Stomach (tissue), 19 donors: ENCODE measurements around the gene POU3F2. TPM values are rescaled to one million over a fixed set of nuclear protein-coding genes. Genes with fewer than 3 reads are reported as not detected.
A peak's percentile ranks its signal among the peaks of the same experiment; 100 is the strongest.

Source experiments
- DNase-seq, 2 donors: peaks; one replicate each; pipeline versions ENCODE4 v3.0.0 to v3.0.0-alpha.2; 2013 to 2019
- H3K27ac ChIP-seq, 5 donors: fragments of 200-600 bp in 4 of 5; sonication (generic) in 4 of 5; one replicate each; pipeline ENCODE4 v1.5.1; 2013 to 2019; ENCODE audit warnings: mild to moderate bottlenecking in 1 of 5, moderate library complexity in 1 of 5
- H3K27me3 ChIP-seq, 3 donors: fragments of 200-600 bp; sonication (generic); one replicate each; pipeline ENCODE4 v1.5.1; 2017 to 2019; ENCODE audit warnings: mixed run types in 1 of 3
- H3K36me3 ChIP-seq, 4 donors: fragments of 200-600 bp; sonication (generic); 1 replicate in 3 of 4; 2 replicates in 1 of 4; pipeline ENCODE4 v1.5.1; 2016 to 2019
- H3K4me1 ChIP-seq, 4 donors: fragments of 200-600 bp; sonication (generic); one replicate each; pipeline ENCODE4 v1.5.1; 2016 to 2019
- H3K4me3 ChIP-seq, 4 donors: fragments of 200-600 bp; sonication (generic) in 3 of 4; one replicate each; pipeline ENCODE4 v1.5.1; 2016 to 2019; ENCODE audit warnings: mild to moderate bottlenecking in 1 of 4
- H3K9me3 ChIP-seq, 4 donors: fragments of 200-600 bp; sonication (generic); one replicate each; pipeline ENCODE4 v1.5.1; 2016 to 2019
- CTCF ChIP-seq, 7 experiments: fragments of 450-650 bp in 4 of 7; fragments of 200-600 bp in 3 of 7; sonication (generic) in 3 of 7; IDR thresholded peaks; one replicate each; pipeline ENCODE4 v1.5.1; 2016 to 2019; ENCODE audit warnings: antibody characterized with exemption in 7 of 7, control low read depth in 2 of 7, mild to moderate bottlenecking in 1 of 7
- EP300 ChIP-seq: sonication (generic); formaldehyde crosslinking; IDR thresholded peaks from one replicate; pipeline ENCODE4 v1.6.1; 2017; ENCODE audit warnings: antibody characterized with exemption
- POLR2A ChIP-seq, 4 donors: fragments of 450-650 bp; IDR thresholded peaks; one replicate each; pipeline ENCODE4 v1.6.1; 2016; ENCODE audit warnings: antibody characterized with exemption in 4 of 4, control low read depth in 2 of 4, mild to moderate bottlenecking in 1 of 4, moderate library complexity in 1 of 4
- POLR2AphosphoS5 ChIP-seq, 3 donors: sonication (generic); formaldehyde crosslinking; IDR thresholded peaks; one replicate each; pipeline ENCODE4 v1.6.1; 2016; ENCODE audit warnings: antibody characterized with exemption in 3 of 3
- WGBS, 5 donors: extraction: QIAGEN DNeasy Blood & Tissue Kit in 3 of 5; methylation state at CpG; one replicate each; pipeline versions ENCODE4 v1.1.5 to v1.1.7; 2013 to 2018; 5-methylcytosine and 5-hydroxymethylcytosine counted together
- intact Hi-C: fragments of 100-400 bp; cut with DNase I; formaldehyde crosslinking; loops from one replicate; pipeline ENCODE4 v1.15.1; 2023; ENCODE audit warnings: low total_unique reads
- long read RNA-seq, 10 donors: transcript quantifications; one replicate each; lab custom pipeline, GENCODE V29; 2026
- polyA plus RNA-seq, 3 donors: library from polyadenylated mRNA; stranded (reverse); fragments of 200-250 nt; gene quantifications; one replicate each; pipeline ENCODE4 v1.2.3, GENCODE V29; 2013
- total RNA-seq, 5 donors: library from RNA; depleted of rRNA; stranded (reverse); fragments of >200 nt; gene quantifications; one replicate each; pipeline versions ENCODE4 v1.1.0 to v1.2.3, GENCODE V29; 2014 to 2016
- donor health status: healthy with polysubstance abuse.
- donor health status: Bipolar disorder and iron deficiency.
- donor health status: healthy.

The POU3F2 gene
- total RNA-seq (under 1 TPM in 1 of 5 donors, not detected in 4; under 0.01 TPM), polyA plus RNA-seq (not detected)
- long read RNA-seq, donor 1: 0 reads
- long read RNA-seq, donor 2: 0 reads
- long read RNA-seq, donor 3: 0 reads
- long read RNA-seq, donor 4: 0 reads
- long read RNA-seq, donor 5, full-length matches to known transcripts: 1 of 1 reads
- long read RNA-seq, donor 5, partial matches to known transcripts: 0 of 1 reads
- long read RNA-seq, donor 5, other reads (novel, unspliced or antisense): 0 of 1 reads
- long read RNA-seq, donor 6: 0 reads
- long read RNA-seq, donor 7: 0 reads
- long read RNA-seq, donor 8: 0 reads
- long read RNA-seq, donor 9, full-length matches to known transcripts: 2 of 2 reads
- long read RNA-seq, donor 9, partial matches to known transcripts: 0 of 2 reads
- long read RNA-seq, donor 9, other reads (novel, unspliced or antisense): 0 of 2 reads
- long read RNA-seq, donor 10: 0 reads

GRCh38 chr6:98834060-98835031 lies at the start of gene POU3F2:
POU3F2 (plus strand) TSS chr6:98834574; CDS start chr6:98834874, 300 bp downstream.
- Histone ChIP-seq H3K4me3 (peak within 1 kb of the TSS; percentile 51 to 68 (median 62)), H3K36me3 (no peaks in the 10 kb centered on the region), H3K4me1 (peaks cover 52 to 61% (median 53%) of the 10 kb centered on the region in 4 donors), H3K27ac (no peak within 1 kb of the TSS), H3K27me3 (peaks cover 40 to 100% (median 99%) of the 10 kb centered on the region in 3 donors), H3K9me3 (no peaks in the 10 kb centered on the region)
- intact Hi-C loops: no loop called here
- peak; percentile 60 to 95 for DNase-seq
- TF ChIP-seq POLR2A (IDR thresholded peaks at IDR 0.05) (no peak), EP300 (no peak), POLR2AphosphoS5 (IDR thresholded peaks at IDR 0.05) (no peak), CTCF (IDR thresholded peaks at IDR 0.05) (no peak)
- WGBS, 5 donors: 0 to 1% (median 1%) methylated on average over 67 to 83 of the region's 83 CpGs

GRCh38 chr6:98787435-98787834 lies 46.9 kb upstream of the POU3F2 start:
- Histone ChIP-seq H3K27ac (no peak overlapping the region), H3K4me3 (no peak overlapping the region), H3K9me3 (no peaks in the 10 kb centered on the region), H3K27me3 (peaks cover 0 to 52% (median 0%) of the 10 kb centered on the region in 3 donors), H3K36me3 (no peaks in the 10 kb centered on the region), H3K4me1 (no peaks in the 10 kb centered on the region)
- WGBS, 5 donors: 56 to 74% (median 69%) methylated on average over 8 of the region's 8 CpGs
- intact Hi-C loops: no loop called here
- peak in 1 of 2 donors; percentile 34 for DNase-seq
- no peak for TF ChIP-seq POLR2A (IDR thresholded peaks at IDR 0.05)
- no peak for TF ChIP-seq EP300
- TF ChIP-seq CTCF (IDR thresholded peaks at IDR 0.05): no peak
- TF ChIP-seq POLR2AphosphoS5 (IDR thresholded peaks at IDR 0.05): no peak

- Histone ChIP-seq H3K27ac (no peak overlapping the region), H3K27me3 (peaks cover 0 to 52% (median 0%) of the 10 kb centered on the region in 3 donors), H3K4me1 (no peaks in the 10 kb centered on the region), H3K9me3 (no peaks in the 10 kb centered on the region), H3K36me3 (no peaks in the 10 kb centered on the region), H3K4me3 (no peak overlapping the region)
- peak in 1 of 2 donors; percentile 10 for DNase-seq
- intact Hi-C loops: no loop called here
- TF ChIP-seq POLR2A (IDR thresholded peaks at IDR 0.05): no peak
- no peak for TF ChIP-seq CTCF (IDR thresholded peaks at IDR 0.05)
- TF ChIP-seq EP300: no peak
- WGBS, 5 donors: 31 to 48% (median 34%) methylated on average over 15 of the region's 15 CpGs
Observed at GRCh38 chr6:98787961-98788360, 46.4 kb upstream of the POU3F2 start.

- DNase-seq: no peak
- no peak for TF ChIP-seq POLR2A (IDR thresholded peaks at IDR 0.05)
- no peak for TF ChIP-seq POLR2AphosphoS5 (IDR thresholded peaks at IDR 0.05)
- TF ChIP-seq EP300: no peak
- 62 to 87% (median 70%) methylated on average over 4 of the region's 4 CpGs for WGBS, 5 donors
- peaks cover 0 to 18% (median 0%) of the 10 kb centered on the region in 3 donors for H3K27me3 ChIP-seq
- intact Hi-C loops: no loop called here
- H3K4me1 ChIP-seq: no peaks in the 10 kb centered on the region
- H3K9me3 ChIP-seq: no peaks in the 10 kb centered on the region
- H3K36me3 ChIP-seq: no peaks in the 10 kb centered on the region
- no peak overlapping the region for H3K4me3 ChIP-seq
- no peak overlapping the region for H3K27ac ChIP-seq
Observed at GRCh38 chr6:98794307-98794842, 40.0 kb upstream of the POU3F2 start.
